HCT116 (cell line): Measurements from ENCODE around the gene CDR2. TPM values are rescaled to one million over a fixed set of nuclear protein-coding genes. Genes with fewer than 3 reads are reported as not detected.

ENCODE experiments used
- ATAC-seq: fragments of 200-7000 bp; cut with Tn5 transposase; 2 replicates; pipeline ENCODE4 v1.9.1; 2020; ENCODE audit warnings: mild to moderate bottlenecking, moderate library complexity
- BruUV-seq: library from RNA; stranded (reverse); fragments of 400-500 nt; replicated peaks from 2 replicates; lab custom pipeline; 2021; lab: Mats Ljungman, UMichigan
- CTCF ChIA-PET: fragments of 300-600 bp; sonication (Branson Sonifier 250); formaldehyde crosslinking; loops from one replicate; lab custom pipeline; 2021; ENCODE audit warnings: antibody characterized with exemption; lab: Charles Lee
- POLR2A ChIA-PET: fragments of 300-600, 350-600 bp; sonication (Branson Sonifier 250); formaldehyde crosslinking; loops from one replicate; lab custom pipeline; 2021; ENCODE audit warnings: antibody characterized with exemption; lab: Charles Lee
- RAD21 ChIA-PET, 2 experiments: fragments of 300-600 bp; sonication (Branson Sonifier 250); formaldehyde crosslinking; loops; one replicate each; lab custom pipeline; 2023; ENCODE audit warnings: low total read pairs in 2 of 2; ENCODE audit not compliant: uncharacterized antibody in 2 of 2, unreplicated experiment in 2 of 2, low non-redundant PET in 1 of 2; lab: Charles Lee
- DNase-seq: peaks from one replicate; pipeline ENCODE4 v3.0.0-alpha.2; 2010; ENCODE audit warnings: low read depth, low spot score
- H2AFZ ChIP-seq: fragments of 200-600 bp; shearing (Covaris generic), sonication (generic); 2 replicates; pipeline ENCODE4 v1.6.1; 2017; ENCODE audit warnings: low read depth, mixed run types, mixed read lengths, antibody characterized with exemption, low read length; ENCODE audit not compliant: poor library complexity, severe bottlenecking
- H3K27ac ChIP-seq: 2 replicates; pipeline ENCODE4 v1.5.1; 2012; ENCODE audit warnings: low read depth, low read length
- H3K27me3 ChIP-seq: fragments of 200-600 bp; sonication (generic); 2 replicates; pipeline ENCODE4 v1.6.1; 2016; ENCODE audit warnings: mixed run types, low read length, mixed read lengths; ENCODE audit not compliant: insufficient read depth
- H3K36me3 ChIP-seq, 2 experiments: fragments of 200-500 bp in 1 of 2; fragments of 200-600 bp in 1 of 2; sonication (Bioruptor generic) in 1 of 2; sonication (generic) in 1 of 2; 2 replicates each; pipeline versions ENCODE4 v1.5.1 to v1.6.1; 2014 to 2016; ENCODE audit warnings: low read length in 2 of 2, inconsistent platforms in 1 of 2, mixed read lengths in 1 of 2, mixed run types in 1 of 2; ENCODE audit not compliant: insufficient read depth in 2 of 2, control insufficient read depth in 1 of 2
- H3K4me1 ChIP-seq, 2 experiments: fragments of 200-600 bp in 1 of 2; sonication (generic) in 1 of 2; 2 replicates each; pipeline versions ENCODE4 v1.5.1 to v1.6.1; 2012 to 2017; ENCODE audit warnings: low read length in 2 of 2, inconsistent platforms in 1 of 2, mild to moderate bottlenecking in 1 of 2, mixed read lengths in 1 of 2, mixed run types in 1 of 2, moderate library complexity in 1 of 2; ENCODE audit not compliant: insufficient read depth in 2 of 2, control insufficient read depth in 1 of 2
- H3K4me2 ChIP-seq: fragments of 200-600 bp; sonication (generic); 2 replicates; pipeline ENCODE4 v1.6.1; 2017; ENCODE audit warnings: mixed run types, low read length, mixed read lengths
- H3K4me3 ChIP-seq, 2 experiments: fragments of 200-600 bp in 1 of 2; sonication (generic) in 1 of 2; replicated peaks in 1 of 2; 2 replicates each; pipeline ENCODE4 v1.5.1; 2011 to 2016; ENCODE audit warnings: low read length in 2 of 2, control low read depth in 1 of 2, low read depth in 1 of 2, mild to moderate bottlenecking in 1 of 2, mixed read lengths in 1 of 2, mixed run types in 1 of 2
- H3K79me2 ChIP-seq: fragments of 200-600 bp; sonication (generic); 2 replicates; pipeline ENCODE4 v1.6.1; 2017; ENCODE audit warnings: mild to moderate bottlenecking, mixed run types, low read length, moderate library complexity, mixed read lengths; ENCODE audit not compliant: insufficient read depth
- H3K9ac ChIP-seq: fragments of 200-600 bp; sonication (generic); 2 replicates; pipeline ENCODE4 v1.6.1; 2016; ENCODE audit warnings: low read length, mixed read lengths
- H3K9me2 ChIP-seq: fragments of 200-600 bp; sonication (generic), shearing (Covaris generic); 2 replicates; pipeline ENCODE4 v1.6.1; 2017; ENCODE audit warnings: mixed run types, mild to moderate bottlenecking, moderate library complexity; ENCODE audit not compliant: insufficient read depth
- H3K9me3 ChIP-seq, 2 experiments: fragments of 200-500 bp in 1 of 2; fragments of 200-600 bp in 1 of 2; sonication (Bioruptor generic) in 1 of 2; sonication (generic) in 1 of 2; 2 replicates each; pipeline ENCODE4 v1.6.1; 2014 to 2017; ENCODE audit warnings: low read length in 2 of 2, mixed read lengths in 2 of 2, inconsistent platforms in 1 of 2, low read depth in 1 of 2, mild to moderate bottlenecking in 1 of 2, mixed run types in 1 of 2, moderate library complexity in 1 of 2; ENCODE audit not compliant: control insufficient read depth in 1 of 2, insufficient read depth in 1 of 2
- H4K20me1 ChIP-seq: fragments of 200-600 bp; sonication (generic), shearing (Covaris generic); 2 replicates; pipeline ENCODE4 v1.6.1; 2017; ENCODE audit warnings: mixed run types, mild to moderate bottlenecking, moderate library complexity; ENCODE audit not compliant: insufficient read depth
- CEBPB ChIP-seq: IDR thresholded peaks from 2 replicates; pipeline ENCODE4 v1.6.1; 2012; ENCODE audit warnings: low read depth
- EGR1 ChIP-seq: IDR thresholded peaks from 2 replicates; pipeline ENCODE4 v1.6.1; 2012; ENCODE audit warnings: low read depth
- FOSL1 ChIP-seq: IDR thresholded peaks from 2 replicates; pipeline ENCODE4 v1.6.1; 2012; ENCODE audit warnings: low read depth
- RAD21 ChIP-seq: IDR thresholded peaks from 2 replicates; pipeline ENCODE4 v1.6.1; 2012; ENCODE audit warnings: low read depth, mild to moderate bottlenecking
- REST ChIP-seq: IDR thresholded peaks from 2 replicates; pipeline ENCODE4 v1.6.1; 2012; ENCODE audit warnings: low read depth
- SRF ChIP-seq: IDR thresholded peaks from 2 replicates; pipeline ENCODE4 v1.6.1; 2012; ENCODE audit warnings: low read depth
- ZFX ChIP-seq: fragments of 450-650 bp; IDR thresholded peaks from 2 replicates; pipeline ENCODE4 v1.6.1; 2017
- intact Hi-C: fragments of 100-400 bp; cut with micrococcal nuclease; formaldehyde crosslinking; loops from 2 replicates; pipeline ENCODE4 v1.10.0; 2022
- total RNA-seq: library from RNA; stranded (reverse); gene quantifications from one replicate; pipeline ENCODE4 v1.2.1, GENCODE V29; 2021; ENCODE audit not compliant: unreplicated experiment

CDR2 gene
- total RNA-seq, 1 experiment from 2014 or later, result 27.3 TPM

GRCh38 chr16:22311520-22311919, 62.9 kb downstream of the CDR2 start:
- ChIA-PET RAD21 (no interaction called here), CTCF (interaction anchor here (2.3 kb wide), 1 partner anchor 11 kb away, joined by 7 read pairs; no protein-coding TSS in a partner anchor), POLR2A (no interaction called here)
- H3K27ac ChIP-seq, result no peak overlapping the region
- DNase-seq (no peak), ATAC-seq (no peak)
- peaks cover 24 to 57% of the 10 kb centered on the region in 2 experiments for H3K36me3 ChIP-seq
- no peaks in the 10 kb centered on the region for H3K9me2 ChIP-seq
- H3K27me3 ChIP-seq, result no peaks in the 10 kb centered on the region
- H3K79me2 ChIP-seq, result no peaks in the 10 kb centered on the region
- no peaks in the 10 kb centered on the region for H3K9me3 ChIP-seq
- H4K20me1 ChIP-seq, result no peaks in the 10 kb centered on the region
- no peak overlapping the region for H2AFZ ChIP-seq
- BruUV-seq, result no TSS peak
- no peak overlapping the region for H3K4me3 ChIP-seq
- H3K4me1 ChIP-seq, result no peaks in the 10 kb centered on the region
- H3K9ac ChIP-seq, result no peak overlapping the region
- intact Hi-C loops, result no loop called here
- H3K4me2 ChIP-seq, result no peak overlapping the region
- no peak for TF ChIP-seq ZFX
- no peak for TF ChIP-seq FOSL1
- TF ChIP-seq REST, result no peak
- TF ChIP-seq CEBPB, result no peak
- no peak for TF ChIP-seq EGR1
- TF ChIP-seq RAD21, result no peak
- TF ChIP-seq SRF, result no peak
